ENCODE results near the gene NDOR1.

DNA sequence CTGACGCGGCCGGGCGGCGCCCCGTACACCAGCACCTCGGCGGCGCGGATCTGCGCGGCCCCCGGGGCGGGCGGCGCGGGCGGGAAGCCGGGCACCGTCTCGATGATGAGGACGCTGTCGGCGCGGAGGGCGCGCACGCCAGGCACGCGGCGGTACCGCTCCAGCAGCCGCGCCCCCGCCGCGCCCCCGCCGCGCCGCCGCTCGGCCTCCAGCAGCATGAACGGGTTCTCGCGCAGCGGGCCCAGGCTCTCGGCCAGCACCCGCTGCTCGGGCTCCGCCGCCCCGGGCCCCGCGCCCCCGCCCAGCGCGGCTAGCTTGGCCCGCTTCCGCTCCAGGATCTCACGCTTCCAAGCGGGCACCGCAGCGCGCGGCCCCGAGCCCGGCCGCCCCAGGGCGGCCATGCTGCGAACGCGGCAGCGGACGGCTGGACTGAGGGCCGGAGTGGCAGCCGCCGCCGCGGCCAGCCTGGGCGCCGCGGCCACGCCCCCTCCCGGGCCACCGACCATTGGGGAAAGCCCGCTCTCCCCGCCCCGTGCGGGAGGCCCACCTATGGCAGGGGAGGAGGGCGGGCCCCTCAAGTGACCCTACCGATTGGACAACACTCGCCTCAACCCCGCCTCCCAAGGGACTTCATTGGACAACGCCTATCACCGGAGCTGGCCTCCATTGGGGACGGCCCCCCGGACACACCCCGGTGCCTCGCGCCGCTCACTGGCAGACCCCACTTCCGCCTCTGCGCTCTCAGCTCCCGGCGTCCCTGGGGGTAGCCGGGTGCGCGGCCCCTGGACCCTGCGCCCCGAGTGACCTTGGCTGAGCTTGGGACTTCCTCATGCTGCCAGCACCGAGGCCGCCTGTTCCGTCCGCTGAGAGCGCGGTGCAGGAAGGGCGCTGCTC is 4.9 kb upstream of the NDOR1 start, which contains the start of gene TPRN:
- TF ChIP-seq, protein P1, sequence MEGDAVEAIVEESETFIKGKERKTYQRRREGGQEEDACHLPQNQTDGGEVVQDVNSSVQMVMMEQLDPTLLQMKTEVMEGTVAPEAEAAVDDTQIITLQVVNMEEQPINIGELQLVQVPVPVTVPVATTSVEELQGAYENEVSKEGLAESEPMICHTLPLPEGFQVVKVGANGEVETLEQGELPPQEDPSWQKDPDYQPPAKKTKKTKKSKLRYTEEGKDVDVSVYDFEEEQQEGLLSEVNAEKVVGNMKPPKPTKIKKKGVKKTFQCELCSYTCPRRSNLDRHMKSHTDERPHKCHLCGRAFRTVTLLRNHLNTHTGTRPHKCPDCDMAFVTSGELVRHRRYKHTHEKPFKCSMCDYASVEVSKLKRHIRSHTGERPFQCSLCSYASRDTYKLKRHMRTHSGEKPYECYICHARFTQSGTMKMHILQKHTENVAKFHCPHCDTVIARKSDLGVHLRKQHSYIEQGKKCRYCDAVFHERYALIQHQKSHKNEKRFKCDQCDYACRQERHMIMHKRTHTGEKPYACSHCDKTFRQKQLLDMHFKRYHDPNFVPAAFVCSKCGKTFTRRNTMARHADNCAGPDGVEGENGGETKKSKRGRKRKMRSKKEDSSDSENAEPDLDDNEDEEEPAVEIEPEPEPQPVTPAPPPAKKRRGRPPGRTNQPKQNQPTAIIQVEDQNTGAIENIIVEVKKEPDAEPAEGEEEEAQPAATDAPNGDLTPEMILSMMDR (IDR thresholded peaks at IDR 0.05) = no peak
- peak; percentile 81 to 89 for TF ChIP-seq POLR2A (IDR thresholded peaks at IDR 0.05)
